K562 (cell line): Measurements from ENCODE around the gene TNIP1. TPM values are rescaled to one million over a fixed set of nuclear protein-coding genes. Genes with fewer than 3 reads are reported as not detected.

Experiments used
- ATAC-seq: fragments of 200-7000 bp; cut with Tn5 transposase; 3 replicates; pipeline ENCODE4 v1.9.1; 2020; ENCODE audit warnings: moderate library complexity
- BruUV-seq: library from RNA; stranded (reverse); fragments of 400-500 nt; replicated peaks from 2 replicates; lab custom pipeline; 2021; lab: Mats Ljungman, UMichigan
- CTCF ChIA-PET: fragments of 300-600 bp; formaldehyde crosslinking; extraction: SDS; loops from one replicate; lab custom pipeline; 2021; ENCODE audit warnings: low intra/inter-chr PET ratio; lab: Yijun Ruan, JAX
- POLR2A ChIA-PET: fragments of 300-600, 350-650 bp; sonication (Branson Sonifier 250); formaldehyde crosslinking; extraction: SDS; loops from one replicate; lab custom pipeline; 2021; ENCODE audit warnings: antibody characterized with exemption, inconsistent platforms; lab: Yijun Ruan, JAX
- DNase-seq, 4 experiments: peaks; one replicate each; pipeline versions ENCODE4 v3.0.0 to v3.0.0-alpha.2; 2011 to 2018; ENCODE audit warnings: low spot score in 3 of 4, mixed read lengths in 3 of 4; ENCODE audit errors: extremely low read depth in 1 of 4
- FAIRE-seq: peaks from 2 replicates; lab custom pipeline; 2011; peaks lifted over from hg19 to GRCh38; lab: Jason Lieb, UNC
- H2AFZ ChIP-seq: 2 replicates; pipeline ENCODE4 v1.6.0; 2011; ENCODE audit warnings: low read depth, low read length, control low read depth, inconsistent platforms
- H3K27ac ChIP-seq: fragments of 200-600 bp; 3 replicates; pipeline ENCODE4 v1.8.0; 2011; ENCODE audit warnings: low read depth, mild to moderate bottlenecking, control low read depth, inconsistent platforms, low read length, moderate library complexity, mixed read lengths; ENCODE audit errors: extremely low read depth
- H3K27me3 ChIP-seq, 2 experiments: fragments of 300-600 bp in 1 of 2; 2 replicates in 1 of 2; 3 replicates in 1 of 2; pipeline versions ENCODE4 v1.6.0 to v1.8.0; 2011; ENCODE audit warnings: inconsistent platforms in 2 of 2, low read length in 2 of 2, mild to moderate bottlenecking in 1 of 2, mixed read lengths in 1 of 2, moderate library complexity in 1 of 2; ENCODE audit not compliant: control insufficient read depth in 2 of 2, insufficient read depth in 2 of 2
- H3K36me3 ChIP-seq: fragments of 300-600 bp; 3 replicates; pipeline ENCODE4 v1.8.0; 2011; ENCODE audit warnings: mild to moderate bottlenecking, low read length, inconsistent platforms; ENCODE audit not compliant: control insufficient read depth, insufficient read depth
- H3K4me1 ChIP-seq, 2 experiments: fragments of 200-600 bp in 1 of 2; replicated peaks in 1 of 2; 2 replicates in 1 of 2; 3 replicates in 1 of 2; pipeline versions ENCODE4 v1.5.1 to v1.8.0; 2011; ENCODE audit warnings: inconsistent platforms in 2 of 2, low read length in 2 of 2, mild to moderate bottlenecking in 1 of 2, mixed read lengths in 1 of 2, moderate library complexity in 1 of 2; ENCODE audit not compliant: control insufficient read depth in 2 of 2, insufficient read depth in 2 of 2
- H3K4me2 ChIP-seq: 2 replicates; pipeline ENCODE4 v1.6.1; 2011; ENCODE audit warnings: low read length, control low read depth, inconsistent platforms, mixed read lengths; ENCODE audit not compliant: insufficient read depth
- H3K4me3 ChIP-seq: fragments of 200-600 bp; sonication (generic), shearing (Covaris generic); 2 replicates; pipeline ENCODE4 v1.5.1; 2016; ENCODE audit warnings: control low read depth, inconsistent platforms
- H3K79me2 ChIP-seq: fragments of 200-600 bp; 3 replicates; pipeline ENCODE4 v1.8.0; 2011; ENCODE audit warnings: low read length, inconsistent platforms; ENCODE audit not compliant: control insufficient read depth, insufficient read depth
- H3K9ac ChIP-seq, 2 experiments: 2 replicates each; pipeline versions ENCODE4 v1.6.0 to v1.6.1; 2011; ENCODE audit warnings: low read depth in 2 of 2, low read length in 2 of 2, control low read depth in 1 of 2, inconsistent platforms in 1 of 2, mild to moderate bottlenecking in 1 of 2, mixed read lengths in 1 of 2; ENCODE audit not compliant: insufficient read depth in 1 of 2
- H3K9me1 ChIP-seq: one replicate; pipeline ENCODE4 v1.6.0; 2011; ENCODE audit warnings: inconsistent platforms, mild to moderate bottlenecking, low read length, moderate library complexity; ENCODE audit not compliant: control insufficient read depth, insufficient read depth
- H3K9me3 ChIP-seq: replicated peaks from 2 replicates; pipeline ENCODE4 v1.5.1; 2011; ENCODE audit warnings: low read depth, low read length, inconsistent platforms; ENCODE audit not compliant: control insufficient read depth, insufficient read depth
- H4K20me1 ChIP-seq: replicated peaks from 2 replicates; pipeline ENCODE4 v1.6.1; 2011; ENCODE audit warnings: low read length, inconsistent platforms, mixed read lengths; ENCODE audit not compliant: control insufficient read depth, insufficient read depth
- ARNT ChIP-seq, 2 experiments: fragments of 450-650 bp; IDR thresholded peaks; 2 replicates each; pipeline ENCODE4 v1.6.1; 2016; ENCODE audit warnings: mild to moderate bottlenecking in 1 of 2
- CEBPB ChIP-seq: fragments of 450-650 bp; IDR thresholded peaks from 2 replicates; pipeline ENCODE4 v1.6.1; 2016; ENCODE audit warnings: missing genetic modification characterization, missing compliant biosample characterization
- HES1 ChIP-seq: fragments of 450-650 bp; IDR thresholded peaks from 2 replicates; pipeline ENCODE4 v1.6.1; 2016; ENCODE audit warnings: low read depth, mild to moderate bottlenecking, moderate library complexity
- IRF1 ChIP-seq: sonication (generic); formaldehyde crosslinking; IDR thresholded peaks from 2 replicates; pipeline ENCODE4 v1.8.0; 2022; ENCODE audit warnings: missing genetic modification reagents, mild to moderate bottlenecking, borderline replicate concordance
- MYC ChIP-seq, 2 experiments: fragments of 250-450 bp in 1 of 2; sonication (Bioruptor Pico) in 1 of 2; IDR thresholded peaks; 2 replicates each; pipeline versions ENCODE4 v1.5.1 to v1.6.1; 2012 to 2021; ENCODE audit warnings: low read depth in 2 of 2, borderline replicate concordance in 1 of 2, improper control_type of control experiment in 1 of 2, low read length in 1 of 2, mild to moderate bottlenecking in 1 of 2, moderate library complexity in 1 of 2
- SAP30 ChIP-seq: fragments of 200-600 bp; sonication (generic); IDR thresholded peaks from 2 replicates; pipeline ENCODE4 v1.6.1; 2012; ENCODE audit warnings: borderline replicate concordance, low read depth, mild to moderate bottlenecking, moderate library complexity, low read length, control low read depth, inconsistent platforms; ENCODE audit not compliant: insufficient read depth, poor library complexity, severe bottlenecking
- SIRT6 ChIP-seq: IDR thresholded peaks from one replicate; pipeline ENCODE4 v1.6.1; 2012; ENCODE audit warnings: low read depth, mild to moderate bottlenecking, control low read depth, inconsistent platforms, low read length, moderate library complexity
- ZBTB43 ChIP-seq: sonication (generic); formaldehyde crosslinking; IDR thresholded peaks from 2 replicates; pipeline ENCODE4 v1.8.0; 2023; ENCODE audit warnings: mild to moderate bottlenecking, missing genetic modification reagents
- ZC3H11A ChIP-seq: IDR thresholded peaks from 2 replicates; pipeline ENCODE4 v1.6.1; 2012; ENCODE audit warnings: low read depth, low read length, improper control_type of control experiment
- ZNF512 ChIP-seq: IDR thresholded peaks from 2 replicates; pipeline ENCODE4 v1.6.1; 2016; ENCODE audit warnings: missing genetic modification characterization, missing compliant biosample characterization
- ZNF830 ChIP-seq: fragments of 250-450 bp; sonication (Bioruptor Pico); IDR thresholded peaks from 2 replicates; pipeline ENCODE4 v1.5.0; 2021; ENCODE audit warnings: mild to moderate bottlenecking
- WGBS: fragments of 100-300 bp; shearing (Covaris generic); methylation state at CpG from one replicate; pipeline ENCODE4 v1.1.6; 2016; ENCODE audit warnings: low coverage, mixed read lengths; ENCODE audit not compliant: insufficient coverage; ENCODE audit errors: missing lambda C conversion rate; 5-methylcytosine and 5-hydroxymethylcytosine counted together
- in situ Hi-C: fragments of 300-500 bp; cut with MboI; formaldehyde crosslinking; loops from 4 replicates; pipeline ENCODE4 v1.15.0; 2018; ENCODE audit warnings: inconsistent platforms, mixed read lengths
- intact Hi-C: fragments of 100-400 bp; cut with micrococcal nuclease; formaldehyde crosslinking; loops from 2 replicates; pipeline ENCODE4 v1.14.2; 2022
- polyA plus RNA-seq, 8 experiments: library from polyadenylated mRNA; depleted of rRNA in 4 of 8; stranded (reverse) in 5 of 8; unstranded in 3 of 8; fragments of >200 nt; fragmentation: Nextera tagmentation in 2 of 8; fragmentation: Illumina TruSeq in 1 of 8; extraction: Ambion mirVana in 2 of 8; extraction: Trizol in 1 of 8; gene quantifications; 2 replicates each; pipeline versions ENCODE4 v1.2.1 to v1.2.3, GENCODE V29; 2011 to 2014; ENCODE audit warnings: inconsistent platforms in 1 of 8, missing spikeins in 1 of 8
- total RNA-seq, 7 experiments: library from RNA; depleted of rRNA in 6 of 7; stranded (reverse); fragments of >200 nt in 6 of 7; fragmentation: Illumina TruSeq in 2 of 7; extraction: Trizol in 2 of 7; gene quantifications; 2 replicates each; pipeline versions ENCODE4 v1.2.1 to v1.2.3, GENCODE V29; 2011 to 2021; ENCODE audit warnings: low replicate concordance in 1 of 7

TNIP1 gene
- total and polyA plus RNA-seq, 9 of the 15 experiments (the other 6 are each of a cell fraction or from before 2014, with no cell fraction given) = 0.46 to 41.0 (median 24.6) TPM

GRCh38 chr5:151031554-151031953 is 49.3 kb downstream of the TNIP1 start:
- FAIRE-seq (no peak), ATAC-seq (no peak), DNase-seq (no peak)
- Histone ChIP-seq H3K9ac (no peak overlapping the region), H3K27ac (no peak overlapping the region), H3K27me3 (no peaks in the 10 kb centered on the region), H3K4me2 (no peak overlapping the region), H3K79me2 (no peaks in the 10 kb centered on the region), H3K9me3 (no peaks in the 10 kb centered on the region), H4K20me1 (no peaks in the 10 kb centered on the region), H3K4me3 (no peak overlapping the region), H3K9me1 (peaks cover 5% of the 10 kb centered on the region), H3K4me1 (peaks cover 0 to 2% of the 10 kb centered on the region in 2 experiments; a peak in 2 of 5 replicates), H2AFZ (no peak overlapping the region), H3K36me3 (peaks cover 78% of the 10 kb centered on the region; the same call in 2 of the 3 replicates)
- in situ Hi-C loops (no loop called here), intact Hi-C loops (no loop called here)
- 81% methylated on average over 11 of the region's 11 CpGs for WGBS
- BruUV-seq = no TSS peak
- POLR2A ChIA-PET = interaction anchor here (1.0 kb wide), 1 partner anchor 11 kb away, joined by 3 read pairs; no protein-coding TSS in a partner anchor
- CTCF ChIA-PET = no interaction called here
- TF ChIP-seq HES1 (no peak), ZNF830 (CRISPR knock-in tag) (no peak), ZBTB43 (CRISPR knock-in tag) (no peak), CEBPB (tag) (no peak), IRF1 (CRISPR knock-in tag) (no peak), SAP30 (no peak), MYC (IDR thresholded peaks at IDR 0.05; ENCODE audit: low read depth, low read length) (no peak), MYC (CRISPR knock-in tag; IDR thresholded peaks at IDR 0.05; ENCODE audit: borderline replicate concordance, low read depth) (no peak), ZNF512 (tag) (no peak), ZC3H11A (no peak), ARNT (IDR thresholded peaks at IDR 0.05) (no peak), SIRT6 (no peak)
